Testis (tissue), 3 donors: ENCODE measurements around the gene SNF8. TPM values are rescaled to one million over a fixed set of nuclear protein-coding genes. Genes with fewer than 3 reads are reported as not detected.

Experiments
- DNase-seq: peaks from one replicate; pipeline ENCODE4 v3.0.0-alpha.2; 2019
- H3K27ac ChIP-seq, 2 donors: fragments of 200-600 bp; sonication (generic); one replicate each; pipeline ENCODE4 v1.5.1; 2019
- H3K27me3 ChIP-seq: fragments of 200-600 bp; sonication (generic); one replicate; pipeline ENCODE4 v1.5.1; 2019
- H3K36me3 ChIP-seq: fragments of 200-600 bp; sonication (generic); one replicate; pipeline ENCODE4 v1.5.1; 2017; ENCODE audit warnings: low read depth; ENCODE audit errors: missing control alignments
- H3K4me1 ChIP-seq: fragments of 200-600 bp; sonication (generic); one replicate; pipeline ENCODE4 v1.5.1; 2019
- H3K4me3 ChIP-seq, 2 donors: fragments of 200-600 bp; sonication (generic); one replicate each; pipeline ENCODE4 v1.5.1; 2017 to 2019
- H3K9me3 ChIP-seq: fragments of 200-600 bp; sonication (generic); one replicate; pipeline ENCODE4 v1.5.1; 2017
- CTCF ChIP-seq, 3 experiments: fragments of 450-650 bp in 2 of 3; fragments of 200-600 bp in 1 of 3; sonication (generic) in 1 of 3; IDR thresholded peaks; one replicate each; pipeline ENCODE4 v1.5.1; 2016 to 2019; ENCODE audit warnings: antibody characterized with exemption in 3 of 3, mild to moderate bottlenecking in 2 of 3, moderate library complexity in 1 of 3
- POLR2A ChIP-seq: fragments of 450-650 bp; IDR thresholded peaks from one replicate; pipeline ENCODE4 v1.6.1; 2017; ENCODE audit warnings: antibody characterized with exemption, mild to moderate bottlenecking, moderate library complexity
- WGBS, 2 donors: methylation state at CpG; one replicate each; pipeline ENCODE4 v1.1.5; 2018; 5-methylcytosine and 5-hydroxymethylcytosine counted together
- intact Hi-C: fragments of 100-400 bp; cut with DNase I; formaldehyde crosslinking; loops from one replicate; pipeline ENCODE4 v1.15.1; 2023; ENCODE audit warnings: low total_unique reads
- polyA plus RNA-seq: library from polyadenylated mRNA; stranded (reverse); fragments of 350-450 nt; fragmentation: Illumina TruSeq; extraction: RNeasy Lipid Tissue Mini Kit (QIAGEN cat#74804); gene quantifications from one replicate; pipeline ENCODE4 v1.2.3, GENCODE V29; 2014; ENCODE audit warnings: low read depth, low replicate concordance; ENCODE audit not compliant: insufficient read depth
- total RNA-seq, 2 donors: library from RNA; depleted of rRNA; stranded (reverse); fragments of >200 nt; gene quantifications; one replicate each; pipeline ENCODE4 v1.2.3, GENCODE V29; 2016

Gene SNF8
- total and polyA plus RNA-seq, 3 donors from 2014 or later = 71.9 to 123 (median 100) TPM

GRCh38 chr17:48904428-48904827, 40.2 kb downstream of the SNF8 start:
- 83 to 87% methylated on average over 7 of the region's 7 CpGs for WGBS, 2 donors
- intact Hi-C loops = no loop called here
- no peak for DNase-seq
- Histone ChIP-seq H3K4me1 (peaks cover 5% of the 10 kb centered on the region), H3K4me3 (no peak overlapping the region), H3K9me3 (no peaks in the 10 kb centered on the region), H3K36me3 (no peaks in the 10 kb centered on the region), H3K27ac (no peak overlapping the region), H3K27me3 (no peaks in the 10 kb centered on the region)
- TF ChIP-seq CTCF (IDR thresholded peaks at IDR 0.05) (no peak), POLR2A (no peak)

DNA sequence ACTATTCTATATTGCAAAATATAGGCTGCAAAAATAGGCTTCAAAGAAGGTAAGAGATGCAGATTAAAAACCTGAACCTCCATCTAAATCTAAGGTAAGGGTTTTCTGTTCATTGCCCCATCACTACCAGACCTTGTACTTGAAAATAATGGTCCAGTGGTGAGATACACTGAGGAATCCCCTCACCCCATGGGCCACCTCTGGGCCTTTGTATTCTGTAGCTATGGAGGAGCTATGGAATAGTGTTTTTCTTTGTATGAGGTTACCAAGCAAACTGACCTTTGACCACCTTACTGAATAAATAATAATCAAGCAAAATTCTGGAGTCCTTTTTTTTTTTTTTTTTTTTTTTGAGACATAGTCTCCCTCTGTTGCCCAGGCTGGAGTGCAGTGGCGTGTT, 41.2 kb downstream of the SNF8 start:
- Histone ChIP-seq H3K9me3 (no peaks in the 10 kb centered on the region), H3K4me3 (no peak overlapping the region), H3K4me1 (peaks cover 3% of the 10 kb centered on the region), H3K36me3 (no peaks in the 10 kb centered on the region), H3K27ac (no peak overlapping the region), H3K27me3 (no peaks in the 10 kb centered on the region)
- TF ChIP-seq POLR2A (no peak), CTCF (IDR thresholded peaks at IDR 0.05) (no peak)
- DNase-seq = no peak
- 90 to 94% methylated on average over 1 of the region's 1 CpG for WGBS, 2 donors
- intact Hi-C loops = no loop called here

DNA sequence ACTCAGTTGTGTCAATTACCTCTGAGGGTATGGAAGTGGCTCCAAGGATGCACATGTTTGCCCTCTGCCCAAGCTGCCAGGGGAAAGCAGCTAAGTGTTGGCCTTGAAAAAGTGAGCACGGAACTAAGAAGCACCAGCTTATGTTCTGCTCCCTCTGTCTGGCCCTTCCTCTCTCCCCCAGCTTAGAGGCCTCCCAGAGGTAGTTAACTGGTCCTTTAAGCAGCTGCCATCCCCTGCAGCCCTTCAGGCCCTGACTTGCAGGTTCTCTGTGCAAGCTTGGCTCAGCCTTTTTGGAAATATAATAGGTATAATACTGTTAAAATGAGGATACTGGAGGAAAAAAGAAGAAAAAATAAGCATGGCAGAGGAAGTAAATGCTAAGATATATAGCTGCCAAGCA, 43.4 kb downstream of the SNF8 start:
- no peaks in the 10 kb centered on the region for H3K4me1 ChIP-seq
- no peaks in the 10 kb centered on the region for H3K27me3 ChIP-seq
- H3K4me3 ChIP-seq = no peak overlapping the region
- H3K36me3 ChIP-seq = no peaks in the 10 kb centered on the region
- H3K27ac ChIP-seq = no peak overlapping the region
- WGBS, 2 donors = 27 to 38% methylated on average over 1 of the region's 1 CpG
- no peaks in the 10 kb centered on the region for H3K9me3 ChIP-seq
- intact Hi-C loops = no loop called here
- no peak for DNase-seq
- no peak for TF ChIP-seq POLR2A
- TF ChIP-seq CTCF (IDR thresholded peaks at IDR 0.05) = no peak

DNA sequence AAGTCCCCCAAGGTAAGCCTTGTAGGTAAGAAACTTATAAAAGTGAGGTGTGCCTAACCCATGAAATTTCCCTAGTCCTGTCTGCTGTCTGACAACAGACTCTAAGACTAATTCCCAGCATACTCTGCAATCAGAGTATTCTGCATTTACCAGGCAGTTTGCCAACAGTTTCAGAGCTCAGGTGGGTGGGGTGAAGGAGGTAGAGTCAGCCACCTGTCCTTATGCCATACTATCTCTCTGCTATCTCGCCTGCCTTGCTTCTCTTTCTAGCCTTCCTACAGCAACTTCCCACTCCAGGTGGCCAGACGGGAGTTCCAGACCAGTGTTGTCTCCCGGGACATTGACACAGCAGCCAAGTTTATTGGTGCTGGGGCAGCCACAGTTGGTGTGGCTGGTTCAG, 49.8 kb downstream of the SNF8 start:
- 69 to 85% methylated on average over 3 of the region's 3 CpGs for WGBS, 2 donors

More for the DNA sequence above, 49.8 kb downstream of the SNF8 start:
- intact Hi-C loops = no loop called here
- H3K4me3 ChIP-seq = no peak overlapping the region
- TF ChIP-seq POLR2A = no peak
- no peak for TF ChIP-seq CTCF (IDR thresholded peaks at IDR 0.05)
- no peaks in the 10 kb centered on the region for H3K9me3 ChIP-seq
- DNase-seq = no peak
- no peaks in the 10 kb centered on the region for H3K27me3 ChIP-seq
- peaks cover 5% of the 10 kb centered on the region for H3K4me1 ChIP-seq
- no peak overlapping the region for H3K27ac ChIP-seq
- H3K36me3 ChIP-seq = no peaks in the 10 kb centered on the region
